ENCODE results near the gene ZNF813.

- TF ChIP-seq FOSL1 (IDR thresholded peaks at IDR 0.05; ENCODE audit: low read depth) (no peak), POLR2A (IDR thresholded peaks at IDR 0.05; ENCODE audit: borderline replicate concordance, extremely low read depth, insufficient read depth, insufficient read length) (no peak), POLR2AphosphoS5 (IDR thresholded peaks at IDR 0.05; ENCODE audit: low read depth, low read length) (no peak), TCF7L2 (IDR thresholded peaks at IDR 0.05; ENCODE audit: borderline replicate concordance, extremely low read depth, insufficient read depth, insufficient read length) (no peak), SRF (IDR thresholded peaks at IDR 0.05; ENCODE audit: low read depth) (no peak), CEBPB (IDR thresholded peaks at IDR 0.05; ENCODE audit: low read depth) (no peak), CTCF (IDR thresholded peaks at IDR 0.05 in 2 of 3, conservative IDR thresholded peaks at IDR 0.05 in 1 of 3; ENCODE audit: borderline replicate concordance in 1 of 3, insufficient read depth in 1 of 3, low read depth in 2 of 3, low read length in 2 of 3) (no peak), JUND (IDR thresholded peaks at IDR 0.05) (no peak), EZH2 (IDR thresholded peaks at IDR 0.05) (no peak), ATF3 (IDR thresholded peaks at IDR 0.05) (no peak), ZFX (IDR thresholded peaks at IDR 0.05) (no peak), SP1 (IDR thresholded peaks at IDR 0.05; ENCODE audit: low read depth) (no peak)
- TF ChIP-seq, protein P1, sequence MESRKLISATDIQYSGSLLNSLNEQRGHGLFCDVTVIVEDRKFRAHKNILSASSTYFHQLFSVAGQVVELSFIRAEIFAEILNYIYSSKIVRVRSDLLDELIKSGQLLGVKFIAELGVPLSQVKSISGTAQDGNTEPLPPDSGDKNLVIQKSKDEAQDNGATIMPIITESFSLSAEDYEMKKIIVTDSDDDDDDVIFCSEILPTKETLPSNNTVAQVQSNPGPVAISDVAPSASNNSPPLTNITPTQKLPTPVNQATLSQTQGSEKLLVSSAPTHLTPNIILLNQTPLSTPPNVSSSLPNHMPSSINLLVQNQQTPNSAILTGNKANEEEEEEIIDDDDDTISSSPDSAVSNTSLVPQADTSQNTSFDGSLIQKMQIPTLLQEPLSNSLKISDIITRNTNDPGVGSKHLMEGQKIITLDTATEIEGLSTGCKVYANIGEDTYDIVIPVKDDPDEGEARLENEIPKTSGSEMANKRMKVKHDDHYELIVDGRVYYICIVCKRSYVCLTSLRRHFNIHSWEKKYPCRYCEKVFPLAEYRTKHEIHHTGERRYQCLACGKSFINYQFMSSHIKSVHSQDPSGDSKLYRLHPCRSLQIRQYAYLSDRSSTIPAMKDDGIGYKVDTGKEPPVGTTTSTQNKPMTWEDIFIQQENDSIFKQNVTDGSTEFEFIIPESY (IDR thresholded peaks at IDR 0.05; ENCODE audit: extremely low read depth, insufficient replicate concordance, low read length) = no peak
- TF ChIP-seq, protein P2, sequence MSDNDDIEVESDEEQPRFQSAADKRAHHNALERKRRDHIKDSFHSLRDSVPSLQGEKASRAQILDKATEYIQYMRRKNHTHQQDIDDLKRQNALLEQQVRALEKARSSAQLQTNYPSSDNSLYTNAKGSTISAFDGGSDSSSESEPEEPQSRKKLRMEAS (IDR thresholded peaks at IDR 0.05) = no peak
These were observed 39.2 kb downstream of the ZNF813 start for GRCh38 chr19:53506728-53507127.
